PC-9 (cell line): ENCODE data around the gene RFX7.

Source experiments
- EZH2 ChIP-seq: fragments of 200-600 bp; sonication (generic); IDR thresholded peaks from 2 replicates; pipeline ENCODE4 v1.8.0; 2017; ENCODE audit warnings: antibody characterized with exemption, low read depth
- TF ChIP-seq, protein P1 (sequence below): fragments of 200-600 bp; sonication (generic); conservative IDR thresholded peaks from 2 replicates; pipeline ENCODE4 v1.6.1; 2017; ENCODE audit warnings: mixed run types, antibody characterized with exemption, mild to moderate bottlenecking, moderate library complexity

DNA sequence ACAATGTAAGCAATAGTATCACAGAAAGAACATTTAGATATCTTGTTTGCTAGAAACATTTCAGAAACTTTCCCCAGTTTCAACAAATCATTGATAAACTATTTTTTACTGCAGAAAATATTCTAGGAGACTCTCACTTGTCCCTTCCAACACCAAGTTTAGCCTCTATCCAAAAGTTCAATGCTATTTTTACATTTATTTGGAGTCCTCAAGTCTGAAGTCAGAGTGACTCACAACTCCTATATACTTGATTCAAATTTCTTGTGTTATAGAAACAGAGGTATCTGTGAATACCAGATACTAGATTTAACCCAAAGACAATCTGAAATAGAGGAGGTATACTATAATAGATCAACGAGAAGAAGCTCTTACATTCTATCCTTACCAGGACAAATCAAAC lies 49.6 kb downstream of the RFX7 start:
- TF ChIP-seq, protein P1, sequence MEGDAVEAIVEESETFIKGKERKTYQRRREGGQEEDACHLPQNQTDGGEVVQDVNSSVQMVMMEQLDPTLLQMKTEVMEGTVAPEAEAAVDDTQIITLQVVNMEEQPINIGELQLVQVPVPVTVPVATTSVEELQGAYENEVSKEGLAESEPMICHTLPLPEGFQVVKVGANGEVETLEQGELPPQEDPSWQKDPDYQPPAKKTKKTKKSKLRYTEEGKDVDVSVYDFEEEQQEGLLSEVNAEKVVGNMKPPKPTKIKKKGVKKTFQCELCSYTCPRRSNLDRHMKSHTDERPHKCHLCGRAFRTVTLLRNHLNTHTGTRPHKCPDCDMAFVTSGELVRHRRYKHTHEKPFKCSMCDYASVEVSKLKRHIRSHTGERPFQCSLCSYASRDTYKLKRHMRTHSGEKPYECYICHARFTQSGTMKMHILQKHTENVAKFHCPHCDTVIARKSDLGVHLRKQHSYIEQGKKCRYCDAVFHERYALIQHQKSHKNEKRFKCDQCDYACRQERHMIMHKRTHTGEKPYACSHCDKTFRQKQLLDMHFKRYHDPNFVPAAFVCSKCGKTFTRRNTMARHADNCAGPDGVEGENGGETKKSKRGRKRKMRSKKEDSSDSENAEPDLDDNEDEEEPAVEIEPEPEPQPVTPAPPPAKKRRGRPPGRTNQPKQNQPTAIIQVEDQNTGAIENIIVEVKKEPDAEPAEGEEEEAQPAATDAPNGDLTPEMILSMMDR = no peak
- TF ChIP-seq EZH2 = no peak
